Stimulated activated CD8-positive, alpha-beta memory T cell treated with anti-CD3 and anti-CD28 coated beads, Interleukin-4, amount 100 ng/mL, for 48 hours (primary cell): ENCODE measurements around the gene SLC66A2.
"Not testable (repeated sequence)": the region's sequence is repeated elsewhere in the genome, so short reads cannot be mapped to it uniquely, and the experiment has no call there.

Experiments used
- DNase-seq: peaks from one replicate; pipeline ENCODE4 v3.0.0-alpha.2; 2020

The SLC66A2 gene

DNA sequence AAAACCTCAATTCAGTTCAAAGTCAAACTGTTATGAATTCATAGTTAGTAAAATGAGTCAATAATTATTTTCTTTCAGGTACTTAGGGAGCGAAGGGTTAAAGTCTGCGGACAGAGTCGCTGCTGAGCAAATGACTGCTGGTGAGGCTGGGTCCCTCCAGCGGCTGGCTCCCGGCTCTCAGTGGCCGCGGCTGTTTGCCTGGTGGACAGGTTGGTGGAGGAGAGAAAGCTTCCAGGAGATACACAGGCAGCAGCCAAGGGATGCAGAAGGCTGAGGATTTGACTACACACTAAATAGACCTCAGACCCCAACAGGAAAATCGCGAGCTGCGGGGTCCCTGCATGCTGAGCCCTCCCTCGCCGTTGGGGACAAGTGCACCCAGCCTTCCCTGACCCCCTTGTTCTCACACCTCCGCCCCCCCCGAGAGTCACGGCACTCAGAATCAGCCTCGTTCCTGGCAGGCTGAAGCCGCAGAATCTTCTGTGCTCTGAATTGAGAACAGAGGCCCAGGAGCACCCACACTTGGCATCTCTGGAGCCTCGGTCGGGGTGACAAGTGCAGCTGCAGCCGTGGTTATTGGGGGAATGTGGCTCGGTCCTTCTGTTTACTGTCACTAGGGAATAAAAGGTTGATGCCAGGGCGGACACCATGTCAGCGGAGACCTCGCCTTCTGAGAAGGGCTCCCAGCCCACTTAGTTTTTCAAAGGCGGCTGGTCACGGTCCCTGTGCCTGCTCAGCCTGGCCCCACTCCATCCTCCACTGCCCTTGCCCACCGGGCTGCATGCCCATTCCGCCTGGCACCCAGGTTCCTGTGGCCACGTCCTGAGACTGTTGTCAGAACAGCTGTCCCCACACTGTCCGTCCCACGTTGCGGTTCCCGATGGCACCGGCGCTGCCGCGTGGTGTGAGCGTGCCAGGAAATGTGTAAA, 74.0 kb downstream of the SLC66A2 start:
- DNase-seq, result peak; percentile 16

DNA sequence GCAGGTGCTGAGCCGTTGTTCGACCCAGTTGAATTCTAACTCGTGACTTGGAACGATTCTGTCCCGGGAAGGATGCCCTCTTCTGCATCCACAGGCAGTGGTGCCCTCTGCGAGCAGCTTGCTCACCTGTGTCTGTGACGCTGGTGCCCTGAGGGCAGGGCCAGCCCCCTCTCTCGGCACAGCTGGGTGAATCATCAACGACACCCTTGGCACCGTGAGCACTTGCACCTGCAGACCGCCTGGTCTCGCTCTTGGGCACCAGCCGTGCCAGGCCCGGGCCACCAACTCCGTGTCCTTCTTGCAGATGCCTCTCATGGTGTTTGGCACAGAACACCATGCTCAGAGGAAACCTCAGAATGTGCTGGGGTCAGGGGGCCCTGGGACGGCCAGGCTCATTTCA, 75.0 kb downstream of the SLC66A2 start:
- DNase-seq, result no peak

DNA sequence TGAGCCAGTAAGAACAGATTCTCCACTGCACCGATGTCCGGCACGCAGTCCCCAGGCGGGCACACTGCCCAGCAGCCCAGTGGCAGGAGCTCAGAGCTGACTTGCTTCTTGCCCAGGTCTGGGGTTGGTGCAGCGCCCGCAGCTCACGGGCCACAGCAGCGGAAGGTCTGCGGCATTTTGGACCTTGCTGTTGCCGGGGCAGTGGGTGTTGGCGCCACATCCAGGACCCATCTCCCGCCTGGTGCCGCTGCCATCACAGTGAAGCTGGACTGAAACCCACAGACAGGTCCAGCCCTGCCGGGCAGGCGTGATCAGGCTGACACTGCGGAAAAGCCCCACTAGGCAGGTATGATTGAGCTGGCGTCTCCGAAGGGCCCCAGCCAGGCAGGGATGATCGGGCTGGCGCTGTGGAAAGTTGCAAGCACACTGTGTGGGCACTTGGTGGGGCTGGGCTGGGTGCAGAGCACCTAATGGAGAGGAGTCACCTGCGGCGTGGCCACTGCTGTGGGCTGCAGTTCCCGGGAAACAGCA, 75.5 kb downstream of the SLC66A2 start:
- no peak for DNase-seq

DNA sequence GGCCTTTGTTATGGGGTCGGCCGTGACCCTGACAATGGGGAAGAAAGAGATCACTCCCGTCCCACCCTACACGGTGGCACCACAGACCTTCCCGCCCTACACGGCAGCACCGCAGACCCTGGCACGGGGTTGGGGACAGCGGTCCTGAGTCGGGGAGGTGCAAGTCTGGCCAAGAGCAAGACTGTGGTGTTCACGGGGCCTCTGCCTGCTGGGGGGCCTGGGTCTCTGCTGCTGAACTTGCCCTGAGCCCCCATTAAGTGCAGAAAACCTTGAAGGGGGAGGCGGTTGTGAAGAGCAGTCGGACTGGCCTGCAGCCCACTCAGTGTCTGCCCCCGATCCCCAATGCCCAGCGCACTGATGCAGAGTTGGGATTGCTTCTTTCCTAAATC, 75.9 kb downstream of the SLC66A2 start:
- DNase-seq, result no peak

DNA sequence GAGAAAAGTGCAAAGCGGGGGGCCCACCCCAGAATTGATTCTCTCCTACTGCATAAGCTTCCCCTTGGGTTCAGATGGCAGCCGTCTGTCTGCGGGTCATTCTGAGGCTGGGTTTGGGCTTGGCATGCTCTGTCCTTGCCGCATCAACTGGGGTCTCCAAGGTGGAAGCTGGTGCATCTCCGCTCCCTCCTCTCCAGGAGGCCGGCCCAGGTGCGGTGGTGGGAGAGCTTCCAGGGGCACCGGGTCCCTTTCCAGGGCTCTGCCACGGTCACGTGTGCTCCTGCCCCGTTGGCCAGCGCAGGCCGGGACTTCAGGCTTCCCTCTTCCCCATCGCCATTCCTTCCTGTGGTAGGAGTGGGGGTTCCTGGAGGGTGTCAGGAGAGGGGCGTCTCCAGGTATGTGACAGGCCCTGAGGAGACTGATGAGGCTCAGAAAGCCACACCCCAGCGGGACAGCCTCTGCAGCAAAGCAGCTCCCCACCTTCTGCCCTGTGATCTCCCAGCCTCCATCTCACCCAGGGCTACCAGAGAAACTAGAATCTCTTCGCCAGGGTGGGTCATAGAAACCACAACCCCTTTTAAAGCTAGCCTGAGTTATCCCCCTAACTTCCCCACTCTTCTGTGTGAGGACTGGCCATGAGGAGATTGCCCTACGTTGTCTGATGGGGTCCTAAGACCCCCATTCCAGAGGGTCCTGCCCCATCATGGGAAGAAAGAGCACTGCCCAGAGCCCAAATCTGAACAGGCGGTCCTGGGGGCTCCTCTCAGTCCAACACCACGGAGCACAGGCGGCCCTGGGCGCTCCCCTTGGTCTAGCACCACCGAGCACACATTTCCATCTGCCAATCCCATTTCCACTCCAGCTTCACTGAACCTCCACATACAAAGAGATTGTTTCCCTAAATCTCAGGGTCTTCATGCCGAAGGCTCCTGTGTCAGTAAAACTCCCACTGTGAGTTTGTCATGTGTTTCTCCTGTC, 76.6 kb downstream of the SLC66A2 start:
- no peak for DNase-seq

DNA sequence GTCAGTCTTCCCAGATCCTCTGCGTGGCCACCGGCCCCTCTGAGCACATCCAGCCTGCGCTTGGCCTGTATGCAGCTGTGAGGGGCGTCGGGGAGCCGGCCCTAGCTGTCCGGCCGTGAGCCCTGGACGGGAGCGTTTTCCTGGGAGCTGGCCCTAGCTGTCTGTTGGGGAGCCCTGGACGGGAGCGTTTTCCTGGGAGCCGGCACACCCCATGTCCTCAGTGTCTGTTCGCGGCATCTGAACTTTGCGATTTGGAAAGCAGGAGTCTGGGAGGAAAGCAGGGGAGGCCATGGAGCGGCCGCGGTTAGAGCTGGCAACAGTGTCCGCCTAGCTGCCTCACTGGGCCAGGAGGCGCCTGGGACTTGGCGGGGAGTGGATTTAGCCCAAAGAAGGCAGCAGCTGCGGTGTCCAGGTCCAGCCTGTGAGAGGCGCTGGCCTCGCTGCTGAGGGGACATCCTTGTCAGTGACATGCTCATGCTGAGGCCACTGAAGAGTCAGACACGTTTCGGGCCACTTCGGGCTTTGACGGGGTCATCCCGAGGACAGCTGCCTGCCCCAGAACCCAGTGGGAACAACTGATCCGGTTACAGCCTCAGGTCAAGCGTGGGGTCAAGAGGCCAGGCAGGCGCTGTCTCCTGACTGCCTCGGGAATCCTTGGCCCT, 77.9 kb downstream of the SLC66A2 start:
- no peak for DNase-seq

DNA sequence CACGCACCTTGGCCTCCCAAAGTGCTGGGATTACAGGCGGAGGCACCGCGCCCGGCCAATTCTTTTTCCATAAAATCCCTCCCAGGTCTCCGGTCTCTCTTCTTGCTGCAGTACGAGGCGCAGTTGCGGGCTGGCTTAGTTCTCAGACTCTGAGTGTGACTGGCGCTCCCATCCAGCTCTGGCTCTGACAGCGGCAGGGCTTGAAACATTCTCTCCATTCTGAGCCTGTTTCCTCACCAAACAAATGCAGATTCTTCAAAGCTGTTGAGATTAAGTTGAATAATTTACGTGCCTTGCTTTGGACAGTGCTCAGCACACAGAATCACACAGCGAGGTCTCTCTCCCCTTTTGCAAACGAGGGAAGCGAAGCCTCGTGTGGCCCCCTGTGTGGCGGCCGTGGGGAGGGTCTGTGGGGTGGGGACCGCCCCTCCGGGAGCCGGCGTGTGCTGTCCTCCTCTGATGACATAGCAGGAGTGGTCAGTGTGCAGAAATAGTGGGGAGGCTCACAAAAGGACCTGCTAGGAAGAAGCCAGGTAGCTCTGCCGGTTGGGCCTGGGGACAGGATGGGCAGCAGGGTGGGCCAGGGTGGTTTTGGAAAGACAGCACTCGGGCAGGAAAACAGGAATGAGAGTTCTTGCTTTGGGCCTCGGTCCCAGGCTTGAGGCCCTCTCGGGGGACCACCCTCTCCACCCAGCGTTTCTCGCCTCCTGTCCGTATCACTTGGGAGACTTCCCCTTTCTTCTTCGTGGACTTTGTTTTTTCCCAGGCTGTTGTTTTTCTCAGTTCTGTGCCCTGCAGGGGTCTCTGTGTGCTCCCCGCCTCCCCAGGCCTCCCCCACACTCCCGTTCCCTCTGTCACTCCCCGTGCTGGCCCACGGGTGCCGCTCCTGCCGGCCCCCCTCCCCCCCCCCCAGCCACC, 78.7 kb downstream of the SLC66A2 start:
- no peak for DNase-seq

DNA sequence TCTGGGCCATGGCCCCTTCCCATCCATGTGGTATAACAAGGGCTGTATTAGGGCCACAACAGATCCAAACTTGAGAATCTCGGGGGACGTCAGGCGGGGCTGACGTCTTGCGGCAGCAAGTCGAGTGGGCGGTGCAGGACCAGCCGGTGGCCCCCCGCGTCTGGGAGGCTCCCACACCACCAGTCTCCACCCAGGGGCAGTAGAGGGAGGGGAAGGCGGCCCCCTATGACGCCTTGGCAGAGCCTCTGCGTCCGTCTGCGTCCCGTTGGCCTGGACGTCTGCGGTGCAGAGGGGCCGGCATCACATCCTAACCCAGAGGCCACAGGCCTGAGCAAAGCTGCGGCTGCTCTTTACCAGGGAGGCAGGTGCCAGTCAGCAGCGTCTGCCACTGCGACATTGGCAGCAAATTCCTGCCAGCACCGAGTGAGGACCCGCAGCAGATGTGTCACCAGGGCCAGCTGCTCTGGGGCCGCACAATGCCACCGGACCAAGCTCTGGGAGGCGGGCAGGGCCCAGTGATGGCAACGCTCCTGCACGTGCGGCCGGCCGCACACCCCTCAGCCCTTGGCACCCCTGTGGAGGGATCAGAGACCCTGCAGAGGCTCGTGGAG, 79.9 kb downstream of the SLC66A2 start:
- DNase-seq, result no peak

DNA sequence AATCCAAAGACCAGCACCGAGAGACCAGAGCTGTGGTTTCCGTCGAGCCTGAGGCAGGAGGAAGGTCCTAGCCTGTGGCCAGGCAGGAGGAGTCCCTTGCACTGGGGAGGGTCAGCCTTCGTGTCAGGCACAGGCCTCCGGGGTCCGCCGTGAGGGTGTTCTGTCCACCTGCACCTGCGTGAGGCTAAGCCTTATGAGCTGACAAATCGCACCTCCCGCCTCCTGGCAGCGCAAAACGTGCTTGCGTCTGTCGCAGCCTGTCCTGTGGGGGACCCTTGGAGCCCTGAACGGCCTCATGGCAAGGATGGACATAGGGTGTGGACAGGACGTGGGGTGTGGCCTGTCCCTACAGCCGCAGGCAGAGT, 80.4 kb downstream of the SLC66A2 start:
- no peak for DNase-seq

DNA sequence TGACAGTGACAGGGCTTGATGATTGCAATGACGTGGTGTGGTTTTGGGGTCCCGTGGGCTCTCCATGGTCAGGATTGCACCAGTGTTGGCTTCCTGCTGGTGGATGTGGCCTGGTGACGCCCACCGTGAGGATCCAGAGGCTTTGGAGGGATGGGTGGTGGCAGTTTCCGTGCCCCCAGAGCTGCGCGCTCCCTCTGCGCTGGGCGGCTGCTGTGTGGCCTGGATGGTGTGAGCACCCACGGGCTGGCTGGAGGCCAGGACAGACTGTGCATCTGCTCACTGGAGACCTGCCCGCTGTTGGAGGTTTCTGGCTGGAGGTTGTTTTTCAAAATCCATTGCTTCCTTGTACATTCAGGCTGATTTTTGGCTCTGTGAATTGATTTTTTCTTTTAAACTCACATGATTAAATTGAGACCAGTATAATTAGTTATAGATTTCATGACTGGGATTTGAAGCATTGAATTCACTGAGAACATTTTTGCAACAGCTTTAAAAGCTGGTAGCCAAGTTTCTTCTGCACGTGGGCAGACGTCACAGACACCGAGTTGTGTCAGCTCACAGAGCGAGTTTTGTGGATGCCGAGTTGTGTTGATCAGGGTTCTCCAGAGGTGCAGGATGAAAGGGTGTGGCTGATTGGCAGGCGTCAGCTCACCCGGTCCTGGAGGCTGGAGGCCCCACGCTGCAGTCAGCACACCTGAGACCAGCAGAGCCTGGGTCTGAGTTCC, 81.0 kb downstream of the SLC66A2 start:
- DNase-seq, result no peak

DNA sequence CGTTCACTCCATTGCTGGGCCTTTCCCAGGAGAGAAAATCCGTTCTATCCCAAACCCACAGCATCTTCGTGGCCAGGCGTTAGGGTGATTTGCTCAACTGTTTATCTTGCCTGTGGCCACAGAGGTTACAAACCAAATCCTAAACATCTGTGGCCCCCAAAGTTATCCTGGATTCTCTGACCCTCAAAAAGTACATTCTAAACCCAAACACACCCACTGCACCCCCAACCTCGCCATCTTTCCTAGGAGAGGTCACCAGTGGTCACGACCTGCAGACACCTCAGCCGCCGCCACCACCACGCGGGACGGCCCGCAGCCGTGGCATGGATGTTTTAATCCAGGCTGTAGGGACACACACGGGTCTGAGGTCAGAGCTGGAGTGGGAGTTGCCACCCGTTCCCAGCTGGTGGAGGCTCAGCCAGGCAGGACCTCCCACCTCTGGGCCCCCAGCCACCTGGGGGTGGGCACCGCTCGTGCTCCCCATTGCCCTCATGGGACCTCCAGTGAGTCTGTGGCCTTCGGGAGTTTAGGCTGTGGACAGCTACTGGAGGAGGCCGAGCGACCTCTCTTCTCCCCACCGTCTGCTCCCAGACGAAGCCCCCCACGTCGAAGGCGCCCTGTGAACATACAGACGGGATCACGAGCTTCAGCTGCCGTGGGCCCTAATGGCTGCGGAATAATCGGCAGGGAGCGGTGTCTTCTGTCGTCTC, 81.7 kb downstream of the SLC66A2 start:
- DNase-seq, result no peak

DNA sequence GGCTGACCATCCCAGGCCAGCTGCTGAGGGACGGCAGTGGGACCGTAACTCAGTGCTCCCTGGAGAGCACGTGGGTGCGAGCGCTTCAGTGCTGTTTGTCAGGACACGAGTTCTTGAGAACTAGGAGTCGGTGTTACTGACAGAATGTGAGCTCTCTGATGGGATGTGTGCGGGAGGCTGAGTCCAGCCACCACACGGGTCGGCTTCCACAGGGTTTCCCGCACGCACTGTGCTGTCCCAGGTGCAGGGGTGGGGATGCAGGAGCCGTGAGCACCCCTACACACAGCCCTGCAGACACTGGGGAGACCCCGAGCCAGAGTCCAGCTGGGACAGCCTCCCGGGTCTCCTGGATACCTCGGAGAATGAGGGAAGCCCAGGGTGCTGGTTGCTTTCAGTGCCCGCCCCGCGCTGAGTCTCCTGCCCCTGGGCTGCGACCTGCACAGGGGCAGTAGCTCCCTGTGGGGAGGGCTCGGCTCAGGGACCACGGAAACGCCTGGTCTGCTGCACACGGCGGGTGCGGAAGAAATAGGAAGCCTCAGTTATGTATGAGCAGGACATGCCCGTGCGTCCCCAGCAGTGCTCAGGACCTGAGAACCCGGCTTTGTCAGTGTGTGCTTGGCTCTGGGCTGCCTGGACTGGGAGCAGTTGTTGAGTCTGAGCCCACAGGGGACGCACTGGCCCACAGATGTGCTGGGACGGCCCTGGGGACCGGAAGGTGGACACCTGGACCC, 82.5 kb downstream of the SLC66A2 start:
- peak; percentile 16 for DNase-seq

DNA sequence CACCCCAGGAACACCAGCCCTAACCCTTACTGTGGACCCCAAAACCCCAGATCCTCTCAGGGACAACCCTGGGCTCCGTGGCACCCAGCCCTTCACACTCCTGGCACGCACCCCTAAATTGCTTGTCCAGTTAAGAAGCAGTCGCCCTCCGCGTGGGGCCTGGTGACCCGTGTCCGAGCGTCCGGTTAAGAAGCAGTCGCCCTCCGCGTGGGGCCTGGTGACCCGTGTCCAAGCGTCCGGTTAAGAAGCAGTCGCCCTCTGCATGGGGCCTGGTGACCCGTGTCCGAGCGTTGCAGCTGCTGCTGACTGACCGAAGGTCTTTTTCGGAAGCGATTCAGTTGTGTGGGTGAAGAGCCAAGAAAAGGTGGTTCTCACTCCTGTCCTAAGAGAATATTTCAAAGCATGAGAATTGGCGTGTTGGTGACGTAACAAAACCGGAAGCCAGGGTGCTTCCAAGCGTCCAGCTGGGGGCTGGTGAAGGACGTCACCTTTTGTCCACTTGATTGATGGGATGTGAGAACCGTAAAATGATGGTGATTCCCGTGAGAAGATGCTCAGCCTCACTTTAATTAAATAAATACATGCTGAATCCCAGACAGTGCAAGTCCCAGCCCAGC, 83.2 kb downstream of the SLC66A2 start:
- no peak for DNase-seq

DNA sequence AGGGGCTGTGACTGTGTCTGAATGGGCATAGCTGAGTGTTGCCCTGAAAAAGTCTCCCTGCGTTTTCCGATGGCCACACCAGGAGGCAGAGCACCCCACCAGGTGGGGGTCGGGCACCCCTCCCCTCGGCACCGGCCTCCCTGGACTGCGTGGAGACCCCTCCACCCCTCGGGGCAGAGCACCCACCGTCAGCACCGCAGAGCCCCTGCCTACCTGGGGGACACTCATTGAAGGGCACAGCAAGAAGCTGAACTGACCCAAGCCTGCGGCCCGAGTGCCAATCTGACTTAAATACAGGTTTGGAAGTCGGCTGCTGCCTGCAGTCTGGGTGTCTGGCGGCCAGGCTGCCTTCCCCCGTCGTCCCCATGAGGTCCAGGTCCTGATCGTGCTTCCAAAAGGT, 83.8 kb downstream of the SLC66A2 start:
- DNase-seq, result no peak

DNA sequence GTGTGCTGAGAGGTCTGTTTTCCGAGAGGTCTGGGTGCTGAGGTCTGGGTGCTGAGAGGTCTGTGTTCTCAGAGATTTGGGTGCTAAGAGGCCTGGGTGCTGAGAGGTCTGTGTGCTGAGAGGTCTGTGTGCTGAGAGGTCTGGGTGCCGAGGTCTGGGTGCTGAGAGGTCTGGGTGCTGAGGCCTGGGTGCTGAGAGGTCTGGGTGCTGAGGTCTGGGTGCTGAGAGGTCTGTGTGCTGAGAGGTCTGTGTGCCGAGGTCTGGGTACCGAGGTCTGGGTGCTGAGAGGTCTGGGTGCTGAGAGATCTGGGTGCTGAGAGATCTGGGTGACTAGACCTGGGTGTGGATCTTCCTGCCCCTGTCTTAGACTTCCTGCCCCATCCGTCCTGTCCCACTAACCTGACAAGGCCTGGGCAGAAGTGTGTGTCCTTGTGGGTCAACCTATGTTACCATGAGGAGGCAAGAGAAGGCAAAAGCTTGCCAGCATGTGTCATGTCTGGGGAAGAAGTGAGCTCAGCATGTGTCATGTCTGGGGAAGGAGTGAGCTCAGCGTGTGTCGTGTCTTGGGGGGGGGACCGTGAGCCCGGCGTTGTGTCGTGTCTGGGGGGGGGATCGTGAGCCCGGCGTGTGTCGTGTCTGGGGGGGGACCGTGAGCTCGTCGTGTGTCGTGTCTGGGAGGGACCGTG, 84.4 kb downstream of the SLC66A2 start:
- no peak for DNase-seq

DNA sequence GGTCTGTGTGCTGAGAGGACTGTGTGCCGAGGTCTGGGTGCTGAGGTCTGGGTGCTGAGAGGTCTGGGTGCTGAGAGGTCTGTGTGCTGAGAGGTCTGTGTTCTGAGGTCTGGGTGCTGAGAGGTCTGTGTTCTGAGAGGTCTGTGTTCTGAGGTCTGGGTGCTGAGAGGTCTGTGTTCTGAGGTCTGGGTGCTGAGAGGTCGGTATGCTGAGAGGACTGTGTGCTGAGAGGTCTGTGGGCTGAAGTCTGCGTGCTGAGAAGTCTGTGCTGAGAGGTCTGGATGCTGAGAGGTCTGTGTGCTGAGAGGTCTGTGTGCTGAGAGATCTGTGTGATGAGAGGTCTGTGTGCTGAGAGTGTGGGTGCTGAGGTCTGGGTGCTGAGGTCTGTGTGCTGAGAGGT, 85.5 kb downstream of the SLC66A2 start:
- not testable (repeated sequence) for DNase-seq

DNA sequence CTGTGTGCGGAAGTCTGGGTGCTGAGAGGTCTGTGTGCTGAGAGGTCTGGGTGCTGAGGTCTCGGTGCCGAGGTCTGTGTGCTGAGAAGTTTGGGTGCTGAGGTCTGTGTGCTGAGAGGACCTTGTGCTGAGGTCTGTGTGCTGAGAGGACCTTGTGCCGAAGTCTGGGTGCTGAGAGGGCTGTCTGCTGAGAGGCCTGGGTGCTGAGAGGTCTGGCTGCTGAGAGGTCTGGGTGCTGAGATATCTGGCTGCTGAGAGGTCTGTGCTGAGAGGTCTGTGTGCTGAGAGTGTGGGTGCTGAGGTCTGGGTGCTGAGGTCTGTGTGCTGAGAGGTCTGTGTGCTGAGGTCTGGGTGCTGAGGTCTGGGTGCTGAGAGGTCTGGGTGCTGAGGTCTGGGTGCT, 86.5 kb downstream of the SLC66A2 start:
- DNase-seq, result not testable (repeated sequence)
